NCI-H748 (cell line): ENCODE data around the gene ELP1.
"Not testable (repeated sequence)": the region's sequence is repeated elsewhere in the genome, so short reads cannot be mapped to it uniquely, and the experiment has no call there.

Experiments used
- DNase-seq: peaks from one replicate; lab custom pipeline; 2025; ENCODE audit not compliant: unreplicated experiment; lab: John Stamatoyannopoulos, UW

The ELP1 gene

GRCh38 chr9:108857572-108857971, 76.4 kb downstream of the ELP1 start:
- DNase-seq = no peak

GRCh38 chr9:108855888-108856287, 78.0 kb downstream of the ELP1 start, which contains the start of gene ACTL7B:
Gene ACTL7B, minus strand, starts transcription at chr9:108855986. Its CDS starts 56 bp downstream, at chr9:108855930.
- no peak for DNase-seq

- DNase-seq = no peak
Measured at GRCh38 chr9:108855529-108855886, 78.4 kb downstream of the ELP1 start.

GRCh38 chr9:108854641-108855528, 79.0 kb downstream of the ELP1 start:
- no peak for DNase-seq

- DNase-seq = no peak
Measured at GRCh38 chr9:108854094-108854493, 79.8 kb downstream of the ELP1 start.

GRCh38 chr9:108852079-108852478, 81.8 kb downstream of the ELP1 start:
- no peak for DNase-seq

- no peak for DNase-seq
Measured at GRCh38 chr9:108851138-108851537, 82.8 kb downstream of the ELP1 start.

GRCh38 chr9:108850293-108850897, 83.5 kb downstream of the ELP1 start:
- peak; percentile 36 for DNase-seq

GRCh38 chr9:108848296-108848695, 85.6 kb downstream of the ELP1 start:
- DNase-seq = peak; percentile 89

GRCh38 chr9:108845947-108846346, 88.0 kb downstream of the ELP1 start:
- DNase-seq = no peak

GRCh38 chr9:108845507-108845906, 88.4 kb downstream of the ELP1 start:
- DNase-seq = peak; percentile 59

GRCh38 chr9:108844856-108845255, 89.1 kb downstream of the ELP1 start:
- peak; percentile 98 for DNase-seq

- peak; percentile 83 for DNase-seq
Measured at GRCh38 chr9:108844391-108844790, 89.5 kb downstream of the ELP1 start.

- DNase-seq = no peak
Measured at GRCh38 chr9:108842610-108843295, 91.2 kb downstream of the ELP1 start.

GRCh38 chr9:108839561-108839960, 94.4 kb downstream of the ELP1 start:
- DNase-seq = not testable (repeated sequence)

- DNase-seq = no peak
Measured at GRCh38 chr9:108838017-108838416, 95.9 kb downstream of the ELP1 start.

GRCh38 chr9:108837530-108837929, 96.4 kb downstream of the ELP1 start:
- no peak for DNase-seq

GRCh38 chr9:108836781-108837180, 97.1 kb downstream of the ELP1 start:
- DNase-seq = no peak

- no peak for DNase-seq
Measured at GRCh38 chr9:108836319-108836718, 97.6 kb downstream of the ELP1 start.

- DNase-seq = no peak
Measured at GRCh38 chr9:108835831-108836230, 98.1 kb downstream of the ELP1 start.

GRCh38 chr9:108834959-108835665, 98.8 kb downstream of the ELP1 start:
- no peak for DNase-seq
